GM21381 (cell line): ENCODE results near the gene GSTT4.
"Not testable (repeated sequence)": the region's sequence is repeated elsewhere in the genome, so short reads cannot be mapped to it uniquely, and the experiment has no call there.

ENCODE experiments used
- ATAC-seq: cut with Tn5 transposase; IDR thresholded peaks from one replicate; pipeline ENCODE4 v1.9.1; 2021; ENCODE audit warnings: mild to moderate bottlenecking, moderate library complexity; ENCODE audit not compliant: unreplicated experiment

GSTT4 gene

GRCh38 chr22:23989583-23990244 lies 15.5 kb downstream of the GSTT4 start:
- ATAC-seq: not testable (repeated sequence)

GRCh38 chr22:23986538-23987178 lies 18.6 kb downstream of the GSTT4 start:
- not testable (repeated sequence) for ATAC-seq

- ATAC-seq: not testable (repeated sequence)
Observed at GRCh38 chr22:23986089-23986488, 19.2 kb downstream of the GSTT4 start.

GRCh38 chr22:23984430-23984829 lies 20.8 kb downstream of the GSTT4 start:
- ATAC-seq: no peak

GRCh38 chr22:23980567-23980966 lies 24.7 kb downstream of the GSTT4 start:
- not testable (repeated sequence) for ATAC-seq

GRCh38 chr22:23979557-23980240 lies 25.6 kb downstream of the GSTT4 start, which contains the start of gene GSTT2:
Gene GSTT2 (plus strand): TSS chr22:23980134.
- ATAC-seq: not testable (repeated sequence)

- ATAC-seq: not testable (repeated sequence)
Observed at GRCh38 chr22:23977304-23977703, 27.9 kb downstream of the GSTT4 start.

GRCh38 chr22:23974836-23975352 lies 30.4 kb downstream of the GSTT4 start:
- ATAC-seq: not testable (repeated sequence)

- peak; percentile 77 for ATAC-seq
Observed at GRCh38 chr22:23974345-23974744, 30.9 kb downstream of the GSTT4 start, which contains the start of gene DDT. Gene DDT (minus strand): TSS chr22:23974441. CDS start chr22:23974414, 27 bp downstream.

- ATAC-seq: not testable (repeated sequence)
Observed at GRCh38 chr22:23971927-23972326, 33.3 kb downstream of the GSTT4 start.

- no peak for ATAC-seq
Observed at GRCh38 chr22:23970816-23971486, 34.3 kb downstream of the GSTT4 start.

- ATAC-seq: no peak
Observed at GRCh38 chr22:23970201-23970641, 35.0 kb downstream of the GSTT4 start.

- ATAC-seq: no peak
Observed at GRCh38 chr22:23969071-23969470, 36.2 kb downstream of the GSTT4 start.

GRCh38 chr22:23966568-23966967 lies 38.7 kb downstream of the GSTT4 start, which contains the start of gene DDTL:
Gene DDTL (plus strand): TSS chr22:23966888. CDS start chr22:23966915, 27 bp downstream.
- ATAC-seq: peak; percentile 91

GRCh38 chr22:23966094-23966493 lies 39.2 kb downstream of the GSTT4 start:
- peak; percentile 31 for ATAC-seq

GRCh38 chr22:23961084-23961771 lies 44.0 kb downstream of the GSTT4 start, which contains the start of gene GSTT2B:
Gene GSTT2B (minus strand): TSS chr22:23961195. CDS start chr22:23961131, 64 bp downstream.
- ATAC-seq: not testable (repeated sequence)

GRCh38 chr22:23956301-23956900 lies 48.9 kb downstream of the GSTT4 start:
- ATAC-seq: not testable (repeated sequence)

GRCh38 chr22:23955886-23956285 lies 49.4 kb downstream of the GSTT4 start:
- ATAC-seq: not testable (repeated sequence)

- ATAC-seq: not testable (repeated sequence)
Observed at GRCh38 chr22:23954991-23955305, 50.3 kb downstream of the GSTT4 start.
